AG20443 (cell line): ENCODE measurements around the gene ZNF786.
"Not testable (repeated sequence)": the region's sequence is repeated elsewhere in the genome, so short reads cannot be mapped to it uniquely, and the experiment has no call there.

ENCODE experiments used
- DNase-seq: peaks from one replicate; pipeline ENCODE4 v3.0.0; 2012; ENCODE audit warnings: low spot score, mixed read lengths

ZNF786 gene

DNA sequence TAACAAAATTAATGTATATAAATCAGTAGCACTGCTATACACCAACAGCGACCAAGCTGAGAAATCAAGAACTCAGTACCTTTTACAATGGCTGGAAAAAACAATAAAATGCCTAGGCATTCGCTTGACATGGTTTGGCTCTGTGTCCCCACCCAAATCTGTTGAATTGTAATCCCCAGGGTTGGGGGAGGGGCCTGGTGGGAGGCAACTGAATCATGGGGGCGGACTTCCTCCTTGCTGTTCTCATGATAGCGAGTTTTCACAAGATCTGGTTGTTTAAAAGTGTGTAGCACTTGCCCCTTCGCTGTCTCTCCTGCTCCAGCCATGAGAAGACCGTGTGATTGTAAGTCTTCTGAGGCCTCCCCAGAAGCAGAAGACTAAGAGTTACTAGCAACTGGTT lies 8.6 kb downstream of the ZNF786 start:
- no peak for DNase-seq

DNA sequence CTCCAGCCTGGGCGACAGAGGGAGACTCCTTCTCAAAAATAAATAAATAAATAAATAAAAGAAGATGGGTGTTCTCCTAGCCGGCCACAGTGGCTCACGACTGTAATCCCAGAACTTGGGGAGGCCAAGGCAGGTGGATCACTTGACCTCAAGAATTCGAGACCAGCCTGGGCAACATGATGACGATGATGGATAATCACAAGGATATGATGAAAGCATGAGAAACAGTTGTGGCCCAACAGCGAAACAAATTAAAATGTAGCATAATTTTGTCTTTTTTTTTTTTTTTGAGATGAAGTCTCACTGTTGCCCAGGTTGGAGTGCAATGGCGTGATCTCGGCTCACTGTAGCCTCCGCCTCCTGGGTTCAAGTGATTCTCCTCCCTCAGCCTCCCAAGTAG lies 12.9 kb downstream of the ZNF786 start:
- DNase-seq, result no peak

DNA sequence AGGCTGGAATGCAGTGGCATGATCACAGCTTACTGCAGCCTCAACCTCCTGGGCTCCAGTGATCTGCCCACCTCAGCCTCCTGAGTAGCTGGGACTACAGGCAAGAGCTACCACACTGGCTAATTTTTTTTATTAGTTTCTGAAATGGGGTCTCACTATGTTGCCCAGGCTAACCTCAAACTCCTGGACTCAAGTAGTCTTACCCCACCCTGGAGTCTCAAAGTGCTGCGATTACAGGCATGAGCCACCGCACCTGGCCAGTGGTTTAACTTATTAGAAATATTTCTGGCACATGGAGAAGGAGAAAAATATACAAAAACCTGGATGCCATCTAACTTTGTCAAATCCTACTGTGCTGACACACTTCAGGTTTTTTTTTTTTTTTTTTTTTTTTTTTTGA lies 15.2 kb downstream of the ZNF786 start:
- no peak for DNase-seq

- DNase-seq, result no peak
These were observed 16.2 kb downstream of the ZNF786 start for GRCh38 chr7:149074116-149074885.

- no peak for DNase-seq
These were observed 18.1 kb downstream of the ZNF786 start for GRCh38 chr7:149072438-149072775.

GRCh38 chr7:149071641-149072437 lies 18.7 kb downstream of the ZNF786 start:
- no peak for DNase-seq

DNA sequence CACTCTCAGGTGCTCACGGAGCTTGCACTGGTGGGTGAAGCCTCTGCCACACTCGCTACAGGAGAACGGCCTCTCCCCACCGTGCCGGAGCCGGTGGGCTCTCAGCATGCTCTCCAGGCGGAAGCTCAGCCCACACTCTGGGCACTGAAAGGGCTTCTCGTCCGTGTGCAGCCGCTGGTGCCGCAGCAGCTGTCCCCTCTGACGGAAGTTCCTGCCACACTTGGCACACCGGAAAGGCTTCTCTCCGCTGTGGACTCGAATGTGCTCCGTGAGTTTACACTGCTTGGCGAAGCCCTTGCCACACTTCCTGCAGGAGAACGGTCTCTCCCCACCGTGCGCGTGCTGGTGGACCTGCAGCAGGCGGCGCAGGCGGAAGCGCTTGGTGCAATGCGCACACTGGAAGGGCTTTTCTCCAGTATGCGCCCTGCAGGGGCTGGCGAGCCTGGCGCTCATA lies 19.3 kb downstream of the ZNF786 start:
- DNase-seq, result no peak

DNA sequence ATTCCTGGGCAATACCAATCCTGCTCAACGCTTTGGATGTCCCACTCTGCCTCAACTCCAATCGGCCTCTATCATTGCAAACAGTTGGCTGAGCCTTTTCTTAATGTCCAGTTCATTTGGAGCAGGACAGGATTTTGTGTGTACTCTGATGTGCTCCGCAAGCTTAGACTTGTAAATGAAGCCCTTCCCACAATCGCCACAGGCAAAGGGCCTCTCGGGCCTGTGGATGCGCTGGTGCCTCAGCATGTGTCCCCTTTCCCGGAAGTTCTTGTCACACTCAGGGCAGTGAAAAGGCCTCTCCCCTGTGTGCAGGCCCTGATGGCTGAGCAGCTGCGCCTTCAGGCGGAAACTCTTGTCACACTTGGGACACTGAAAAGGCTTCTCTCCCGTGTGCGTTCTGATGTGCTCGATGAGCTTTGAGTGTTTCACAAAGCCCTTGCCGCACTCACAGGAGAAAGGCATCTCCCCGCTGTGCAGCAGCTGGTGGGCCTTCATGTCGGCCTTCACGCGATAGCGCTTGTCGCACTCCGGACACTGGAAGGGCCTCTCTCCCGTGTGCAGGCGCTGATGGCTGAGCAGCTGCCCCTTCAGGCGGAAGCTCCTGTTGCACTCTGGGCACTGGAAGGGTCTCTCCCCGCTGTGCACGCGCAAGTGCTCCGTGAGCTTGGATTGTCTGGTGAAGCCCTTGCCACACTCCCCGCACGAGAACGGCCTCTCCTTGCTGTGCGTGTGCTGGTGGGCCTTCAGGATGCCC lies 20.0 kb downstream of the ZNF786 start:
- no peak for DNase-seq

GRCh38 chr7:149067869-149068268 lies 22.6 kb downstream of the ZNF786 start:
- no peak for DNase-seq

DNA sequence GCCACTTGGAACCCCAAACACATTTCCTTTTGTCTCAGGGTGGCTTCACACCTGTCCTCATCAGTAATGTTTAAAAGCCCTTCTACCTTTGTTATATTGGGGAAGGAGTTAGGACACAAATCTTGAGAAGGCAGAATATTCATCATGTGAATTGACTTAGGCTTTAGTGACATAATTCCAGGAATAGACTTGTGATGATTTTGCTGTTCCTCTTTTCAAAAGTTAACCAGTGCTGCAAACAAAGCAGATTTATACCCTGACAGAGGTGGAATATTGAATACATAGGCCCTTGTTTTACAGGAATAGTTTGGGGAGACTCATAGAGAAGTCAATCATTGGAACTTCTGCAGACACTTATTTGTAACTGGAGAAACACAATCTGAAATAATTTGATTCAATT lies 27.0 kb downstream of the ZNF786 start:
- no peak for DNase-seq

- not testable (repeated sequence) for DNase-seq
These were observed 28.2 kb downstream of the ZNF786 start for GRCh38 chr7:149062217-149062899.

GRCh38 chr7:149060156-149060555 lies 30.4 kb downstream of the ZNF786 start:
- DNase-seq, result no peak

DNA sequence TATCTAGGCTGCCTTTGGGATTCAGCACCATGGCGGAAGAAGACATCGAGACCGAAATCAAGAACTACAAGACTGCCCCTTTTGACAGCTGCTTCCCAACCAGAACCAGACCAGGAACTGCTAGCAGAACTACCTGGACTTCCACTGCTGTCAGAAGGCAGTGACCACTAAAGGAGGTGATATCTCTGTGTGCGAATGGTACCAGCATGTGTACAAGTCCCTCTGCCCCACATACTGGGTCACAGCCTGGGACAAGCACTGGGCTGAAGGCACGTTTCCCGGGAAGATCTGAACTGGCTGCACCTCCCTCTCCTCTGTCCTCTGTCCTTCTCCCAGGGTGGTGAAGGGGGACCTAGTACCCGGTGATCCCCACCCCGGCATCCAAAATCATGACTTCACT lies 36.6 kb downstream of the ZNF786 start:
- no peak for DNase-seq

- no peak for DNase-seq
These were observed 37.1 kb downstream of the ZNF786 start for GRCh38 chr7:149053384-149053783.

- DNase-seq, result peak; percentile 26
These were observed 39.6 kb downstream of the ZNF786 start for GRCh38 chr7:149050941-149051340.

DNA sequence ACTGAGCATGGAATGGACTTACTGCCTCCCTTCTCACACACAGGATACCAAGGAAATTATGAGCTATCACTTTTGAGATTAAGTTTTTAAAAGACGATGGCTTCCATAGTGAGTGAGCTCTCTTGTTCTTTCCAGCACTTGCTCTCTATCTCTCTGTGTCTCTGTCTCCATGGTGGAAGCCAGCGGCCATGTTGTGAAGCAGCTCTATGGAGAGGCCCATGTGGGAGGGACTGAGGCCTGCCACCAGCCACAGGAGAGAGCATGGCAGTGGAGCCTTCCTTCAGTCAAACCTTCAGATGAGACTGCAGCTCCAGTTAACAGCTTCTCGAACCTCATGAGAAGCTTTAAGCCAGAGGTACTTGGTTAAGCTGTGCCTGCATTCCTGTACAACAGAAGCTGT lies 41.7 kb downstream of the ZNF786 start:
- no peak for DNase-seq

DNA sequence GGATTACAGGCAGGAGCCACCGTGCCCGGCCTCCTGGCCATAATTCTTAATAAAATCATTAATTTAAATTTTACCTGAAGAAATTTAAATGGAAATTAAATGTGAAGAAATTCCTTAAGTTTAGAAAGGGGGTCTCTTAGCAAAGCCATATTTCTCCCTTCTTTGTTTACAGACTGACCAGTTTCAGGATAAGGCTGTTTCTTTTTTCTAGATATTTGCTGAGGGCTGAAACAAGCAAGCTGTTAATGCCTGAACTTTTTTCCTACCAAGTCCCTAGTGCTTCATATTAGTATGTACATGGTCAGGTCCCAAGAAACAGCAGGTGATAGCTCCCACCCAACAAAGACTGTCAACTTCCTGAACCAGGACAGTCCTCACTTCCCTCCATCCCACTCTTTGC lies 44.1 kb downstream of the ZNF786 start:
- DNase-seq, result no peak

GRCh38 chr7:149043936-149044335 lies 46.6 kb downstream of the ZNF786 start:
- no peak for DNase-seq

- no peak for DNase-seq
These were observed 49.2 kb downstream of the ZNF786 start for GRCh38 chr7:149041350-149041749.

DNA sequence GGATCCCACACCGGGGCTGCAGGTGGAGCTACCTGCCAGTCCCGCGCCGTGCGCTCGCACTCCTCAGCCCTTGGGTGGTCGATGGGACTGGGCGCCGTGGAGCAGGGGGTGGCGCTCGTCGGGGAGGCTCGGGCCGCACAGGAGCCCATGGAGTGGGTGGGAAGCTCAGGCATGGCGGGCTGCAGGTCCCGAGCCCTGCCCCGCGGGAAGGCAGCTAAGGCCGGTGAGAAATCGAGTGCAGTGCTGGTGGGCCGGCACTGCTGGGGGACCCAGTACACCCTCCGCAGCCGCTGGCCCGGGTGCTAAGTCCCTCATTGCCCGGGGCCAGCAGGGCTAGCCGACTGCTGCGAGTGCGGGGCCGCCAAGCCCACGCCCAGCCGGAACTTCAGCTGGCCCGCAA lies 51.9 kb downstream of the ZNF786 start:
- not testable (repeated sequence) for DNase-seq

GRCh38 chr7:149036676-149037075 lies 53.8 kb downstream of the ZNF786 start:
- no peak for DNase-seq

DNA sequence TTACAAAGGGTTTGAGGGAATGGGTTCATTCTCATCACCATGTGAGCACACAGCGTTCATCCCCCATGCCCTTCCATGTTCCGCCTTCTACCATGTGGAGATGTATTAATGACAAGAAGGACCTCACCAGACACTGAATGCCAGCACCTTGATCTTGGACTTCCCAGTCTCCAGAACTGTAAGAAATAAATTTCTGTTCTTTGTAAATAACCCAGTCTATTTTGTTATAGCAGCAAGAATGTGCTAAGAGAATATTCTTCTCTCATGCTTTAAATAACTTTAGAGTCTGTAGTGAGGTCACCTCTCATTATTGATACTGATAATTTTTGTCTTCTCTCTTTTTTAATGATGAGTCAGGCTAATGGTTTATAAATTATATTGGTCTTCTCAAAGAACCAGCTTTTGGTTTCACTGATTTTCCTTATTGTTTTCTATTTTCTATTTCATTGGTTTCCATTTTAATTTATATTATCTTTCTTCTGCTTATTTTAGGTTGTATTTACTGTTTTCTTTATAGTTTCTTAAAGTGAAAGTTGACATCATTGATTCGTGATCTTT lies 59.1 kb downstream of the ZNF786 start:
- DNase-seq, result no peak
